ENCODE data around the gene BOC.

Gene BOC

DNA sequence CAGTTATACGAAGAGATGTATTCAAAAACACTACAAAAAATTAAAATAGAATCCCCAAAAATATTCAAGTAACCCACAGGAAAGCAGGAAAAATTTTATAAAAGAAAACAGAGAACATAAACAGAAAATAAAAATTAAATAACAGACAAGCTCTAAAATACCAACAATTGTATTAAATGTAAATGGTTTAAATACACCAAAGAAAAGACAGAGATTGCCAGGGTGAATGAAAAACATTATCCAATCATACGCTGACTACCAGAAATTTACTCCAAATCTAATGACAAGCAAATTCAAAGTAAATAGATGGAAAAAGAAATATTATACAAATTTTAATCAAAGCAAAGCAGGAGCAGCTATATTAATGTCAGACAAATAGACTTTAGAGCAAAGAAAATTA, 103.6 kb downstream of the BOC start:
- TF ChIP-seq, protein P1, sequence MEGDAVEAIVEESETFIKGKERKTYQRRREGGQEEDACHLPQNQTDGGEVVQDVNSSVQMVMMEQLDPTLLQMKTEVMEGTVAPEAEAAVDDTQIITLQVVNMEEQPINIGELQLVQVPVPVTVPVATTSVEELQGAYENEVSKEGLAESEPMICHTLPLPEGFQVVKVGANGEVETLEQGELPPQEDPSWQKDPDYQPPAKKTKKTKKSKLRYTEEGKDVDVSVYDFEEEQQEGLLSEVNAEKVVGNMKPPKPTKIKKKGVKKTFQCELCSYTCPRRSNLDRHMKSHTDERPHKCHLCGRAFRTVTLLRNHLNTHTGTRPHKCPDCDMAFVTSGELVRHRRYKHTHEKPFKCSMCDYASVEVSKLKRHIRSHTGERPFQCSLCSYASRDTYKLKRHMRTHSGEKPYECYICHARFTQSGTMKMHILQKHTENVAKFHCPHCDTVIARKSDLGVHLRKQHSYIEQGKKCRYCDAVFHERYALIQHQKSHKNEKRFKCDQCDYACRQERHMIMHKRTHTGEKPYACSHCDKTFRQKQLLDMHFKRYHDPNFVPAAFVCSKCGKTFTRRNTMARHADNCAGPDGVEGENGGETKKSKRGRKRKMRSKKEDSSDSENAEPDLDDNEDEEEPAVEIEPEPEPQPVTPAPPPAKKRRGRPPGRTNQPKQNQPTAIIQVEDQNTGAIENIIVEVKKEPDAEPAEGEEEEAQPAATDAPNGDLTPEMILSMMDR (IDR thresholded peaks at IDR 0.05; ENCODE audit: borderline replicate concordance, control extremely low read depth, extremely low read depth, insufficient read depth, missing control alignments), result no peak
- no peak for DNase-seq (ENCODE audit: low spot score)
- in situ Hi-C loops (cut with MboI; ENCODE audit: low sequenced_read_pairs, unreplicated experiment), result no loop called here

DNA sequence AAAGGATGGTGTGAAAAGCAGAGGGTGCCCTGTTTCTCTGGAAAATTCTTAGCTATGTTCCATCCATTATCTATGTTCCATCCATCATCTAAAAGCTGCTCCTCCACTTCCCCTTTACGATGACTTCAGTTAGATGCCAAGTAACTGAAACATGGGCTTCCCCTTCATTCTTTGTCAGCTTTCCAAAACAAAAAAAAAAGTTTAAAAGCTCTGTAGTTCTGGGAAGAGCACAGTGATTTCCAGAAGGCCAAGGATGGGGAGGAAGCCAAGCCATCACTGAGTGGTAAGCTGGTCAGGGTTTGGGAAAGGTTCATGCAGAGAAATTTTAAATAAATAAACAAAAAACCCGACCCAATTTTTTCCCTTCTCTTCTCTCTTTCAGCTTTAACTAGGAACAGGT, 118.4 kb downstream of the BOC start:
- TF ChIP-seq, protein P1 (IDR thresholded peaks at IDR 0.05; ENCODE audit: borderline replicate concordance, control extremely low read depth, extremely low read depth, insufficient read depth, missing control alignments), result no peak
- no peak for DNase-seq (ENCODE audit: low spot score)
- in situ Hi-C loops (cut with MboI; ENCODE audit: low sequenced_read_pairs, unreplicated experiment), result no loop called here

DNA sequence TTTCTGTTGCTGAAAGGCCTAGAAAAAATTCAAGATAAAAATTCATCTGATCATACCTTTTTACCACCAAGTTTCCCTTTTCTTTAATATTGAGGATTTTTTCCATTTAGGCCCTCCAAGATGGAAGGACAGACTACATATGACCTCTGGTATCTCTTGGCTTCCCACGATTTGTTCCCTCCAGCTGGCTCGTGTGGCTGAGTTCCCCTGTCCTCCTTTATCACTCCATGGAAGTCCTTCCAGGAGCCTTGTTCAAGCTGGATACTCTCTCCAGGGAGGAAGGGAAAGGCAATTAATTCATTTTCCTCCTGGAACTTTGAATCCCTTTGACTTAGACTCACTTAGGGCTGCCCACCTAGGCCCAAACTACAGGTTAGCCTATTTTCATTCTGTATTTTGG, 119.4 kb downstream of the BOC start:
- TF ChIP-seq, protein P1 (IDR thresholded peaks at IDR 0.05; ENCODE audit: borderline replicate concordance, control extremely low read depth, extremely low read depth, insufficient read depth, missing control alignments), result no peak
- no peak for DNase-seq (ENCODE audit: low spot score)
- in situ Hi-C loops (cut with MboI; ENCODE audit: low sequenced_read_pairs, unreplicated experiment), result no loop called here

DNA sequence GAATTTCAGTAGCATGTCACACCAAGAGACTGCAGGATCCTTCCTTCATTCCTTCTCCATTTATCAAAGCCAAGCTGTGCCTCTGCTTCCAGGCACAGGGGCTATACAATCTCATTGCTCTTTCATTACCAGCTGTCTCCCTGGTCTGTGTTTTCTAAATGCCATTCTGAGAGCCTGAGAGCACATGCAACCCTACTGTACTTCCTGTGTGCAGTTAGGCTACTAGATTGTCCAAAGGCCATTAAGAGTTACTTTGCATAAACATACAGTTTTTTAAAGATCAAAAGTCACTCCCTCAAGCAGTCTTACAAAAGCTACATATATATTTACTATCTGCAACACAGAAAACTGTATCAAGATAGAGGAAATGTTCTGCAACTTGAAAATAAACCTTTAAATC, 119.8 kb downstream of the BOC start:
- TF ChIP-seq, protein P1 (IDR thresholded peaks at IDR 0.05; ENCODE audit: borderline replicate concordance, control extremely low read depth, extremely low read depth, insufficient read depth, missing control alignments), result no peak
- DNase-seq (ENCODE audit: low spot score), result no peak
- in situ Hi-C loops (cut with MboI; ENCODE audit: low sequenced_read_pairs, unreplicated experiment), result no loop called here

Data from GM13976 (cell line).